Measurements from ENCODE around the gene DLX2. TPM values are rescaled to one million over a fixed set of nuclear protein-coding genes. Genes with fewer than 3 reads are reported as not detected.

DLX2 gene
- total and polyA plus RNA-seq, 2 experiments from 2014 or later: 0.37 to 1.2 TPM

GRCh38 chr2:172137943-172138342 lies 35.2 kb upstream of the DLX2 start:
- H3K27ac ChIP-seq: no peak overlapping the region
- H3K4me2 ChIP-seq: no peak overlapping the region
- no peak for DNase-seq (ENCODE audit: low spot score)
- H3K9me2 ChIP-seq (replicated peaks; ENCODE audit: insufficient read depth): no peaks in the 10 kb centered on the region
- H3K27me3 ChIP-seq: no peaks in the 10 kb centered on the region
- H3K36me3 ChIP-seq (replicated peaks; ENCODE audit: insufficient read depth, low read depth): no peaks in the 10 kb centered on the region
- TF ChIP-seq EZH2phosphoT487 (IDR thresholded peaks at IDR 0.05; ENCODE audit: low read depth, severe bottlenecking, unreplicated experiment) (no peak), CTCF (IDR thresholded peaks at IDR 0.05; ENCODE audit: poor library complexity) (no peak), EZH2 (IDR thresholded peaks at IDR 0.05; ENCODE audit: borderline replicate concordance) (no peak)
- 93% methylated on average over 2 of the region's 2 CpGs for WGBS (ENCODE audit: low lambda C conversion rate, missing lambda C conversion rate)
- H3K9me3 ChIP-seq (ENCODE audit: low read depth): no peaks in the 10 kb centered on the region
- no peaks in the 10 kb centered on the region for H3K79me2 ChIP-seq
- no peaks in the 10 kb centered on the region for H4K20me1 ChIP-seq (ENCODE audit: insufficient read depth, poor library complexity, severe bottlenecking)
- H2AFZ ChIP-seq: no peak overlapping the region
- no peaks in the 10 kb centered on the region for H3K4me1 ChIP-seq (ENCODE audit: insufficient read depth)
- no peak overlapping the region for H3K4me3 ChIP-seq

DNA sequence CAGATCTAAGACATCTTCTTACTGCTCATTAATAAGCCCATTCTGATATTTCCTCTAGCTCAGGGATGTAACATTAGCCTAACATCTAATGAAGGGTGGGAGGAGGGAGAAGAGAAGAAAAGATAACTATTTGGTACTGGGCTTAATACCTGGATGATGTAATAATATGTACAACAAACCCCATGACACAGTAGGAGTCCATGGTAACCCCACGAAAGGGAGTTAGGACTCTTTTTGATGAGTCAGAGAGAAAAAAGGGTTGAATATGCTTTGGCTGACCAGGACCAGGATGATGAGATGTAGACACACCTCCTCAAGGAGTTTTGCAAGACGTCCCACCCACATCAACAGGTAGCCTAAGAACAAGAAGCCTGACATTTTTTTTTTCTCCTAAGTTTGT lies 34.4 kb upstream of the DLX2 start:
- H3K9me2 ChIP-seq (replicated peaks; ENCODE audit: insufficient read depth): no peaks in the 10 kb centered on the region
- TF ChIP-seq EZH2phosphoT487 (IDR thresholded peaks at IDR 0.05; ENCODE audit: low read depth, severe bottlenecking, unreplicated experiment): no peak
- TF ChIP-seq EZH2 (IDR thresholded peaks at IDR 0.05; ENCODE audit: borderline replicate concordance): no peak
- TF ChIP-seq CTCF (IDR thresholded peaks at IDR 0.05; ENCODE audit: poor library complexity): no peak
- 76% methylated on average over 2 of the region's 2 CpGs for whole genome bisulfite sequencing (ENCODE audit: low lambda C conversion rate, missing lambda C conversion rate)
- H4K20me1 ChIP-seq (ENCODE audit: insufficient read depth, poor library complexity, severe bottlenecking): no peaks in the 10 kb centered on the region
- no peak overlapping the region for H2AFZ ChIP-seq
- H3K4me2 ChIP-seq: no peak overlapping the region
- H3K36me3 ChIP-seq (replicated peaks; ENCODE audit: insufficient read depth, low read depth): no peaks in the 10 kb centered on the region
- no peaks in the 10 kb centered on the region for H3K4me1 ChIP-seq (ENCODE audit: insufficient read depth)
- no peak for DNase-seq (ENCODE audit: low spot score)
- no peaks in the 10 kb centered on the region for H3K27me3 ChIP-seq
- no peaks in the 10 kb centered on the region for H3K79me2 ChIP-seq
- no peaks in the 10 kb centered on the region for H3K9me3 ChIP-seq (ENCODE audit: low read depth)
- no peak overlapping the region for H3K4me3 ChIP-seq
- H3K27ac ChIP-seq: no peak overlapping the region

DNA sequence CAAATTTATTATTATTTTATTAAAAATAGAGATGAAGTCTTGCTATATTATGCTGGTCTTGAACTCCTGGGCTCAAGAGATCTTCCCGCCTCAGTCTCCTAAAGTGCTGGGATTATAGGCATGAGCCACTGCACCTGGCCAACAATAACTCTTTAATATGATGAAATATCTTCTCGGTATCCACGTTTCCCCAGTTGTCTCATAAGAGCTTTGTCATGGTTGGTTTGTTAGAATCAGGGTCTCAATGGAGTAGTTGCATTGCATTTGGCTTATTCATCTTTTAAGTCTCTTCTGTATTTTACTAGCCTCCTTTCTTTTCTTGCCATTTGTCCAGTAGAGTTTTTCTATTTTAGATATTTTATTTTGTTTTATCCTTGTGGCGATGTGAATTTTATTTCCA lies 32.7 kb upstream of the DLX2 start:
- no peaks in the 10 kb centered on the region for H3K9me2 ChIP-seq (replicated peaks; ENCODE audit: insufficient read depth)
- H3K27ac ChIP-seq: no peak overlapping the region
- H2AFZ ChIP-seq: no peak overlapping the region
- TF ChIP-seq EZH2phosphoT487 (IDR thresholded peaks at IDR 0.05; ENCODE audit: low read depth, severe bottlenecking, unreplicated experiment) (no peak), CTCF (IDR thresholded peaks at IDR 0.05; ENCODE audit: poor library complexity) (no peak), EZH2 (IDR thresholded peaks at IDR 0.05; ENCODE audit: borderline replicate concordance) (no peak)
- H3K79me2 ChIP-seq: no peaks in the 10 kb centered on the region
- no peaks in the 10 kb centered on the region for H3K4me1 ChIP-seq (ENCODE audit: insufficient read depth)
- WGBS (ENCODE audit: low lambda C conversion rate, missing lambda C conversion rate): 97% methylated on average over 4 of the region's 4 CpGs
- no peaks in the 10 kb centered on the region for H3K36me3 ChIP-seq (replicated peaks; ENCODE audit: insufficient read depth, low read depth)
- H3K9me3 ChIP-seq (ENCODE audit: low read depth): no peaks in the 10 kb centered on the region
- no peaks in the 10 kb centered on the region for H4K20me1 ChIP-seq (ENCODE audit: insufficient read depth, poor library complexity, severe bottlenecking)
- no peaks in the 10 kb centered on the region for H3K27me3 ChIP-seq
- H3K4me2 ChIP-seq: no peak overlapping the region
- H3K4me3 ChIP-seq: no peak overlapping the region
- no peak for DNase-seq (ENCODE audit: low spot score)

DNA sequence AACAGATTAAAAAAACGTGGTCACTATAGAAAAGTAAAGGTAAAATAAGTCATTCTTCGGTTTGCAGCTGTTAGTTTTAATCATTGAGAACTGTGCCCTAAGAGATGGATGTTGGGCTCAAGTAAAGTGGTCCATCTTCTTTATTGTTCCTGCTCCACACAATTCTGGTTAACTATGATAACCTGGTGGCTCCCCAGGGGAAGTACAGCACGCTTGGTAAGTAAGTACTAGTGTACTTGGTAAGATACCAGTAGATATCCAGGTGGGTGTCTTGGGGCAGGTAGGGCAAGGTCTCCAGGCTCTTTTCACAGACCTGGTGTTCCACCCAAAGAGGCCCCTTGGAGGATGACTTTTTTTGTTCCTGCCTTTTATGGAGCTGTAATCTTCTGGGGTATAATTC lies 31.6 kb upstream of the DLX2 start:
- Histone ChIP-seq H3K36me3 (replicated peaks; ENCODE audit: insufficient read depth, low read depth) (no peaks in the 10 kb centered on the region), H3K27me3 (no peaks in the 10 kb centered on the region), H3K4me1 (ENCODE audit: insufficient read depth) (no peaks in the 10 kb centered on the region), H3K27ac (no peak overlapping the region), H2AFZ (no peak overlapping the region), H3K9me3 (ENCODE audit: low read depth) (no peaks in the 10 kb centered on the region), H3K4me3 (no peak overlapping the region), H3K79me2 (no peaks in the 10 kb centered on the region), H3K9me2 (replicated peaks; ENCODE audit: insufficient read depth) (no peaks in the 10 kb centered on the region), H4K20me1 (ENCODE audit: insufficient read depth, poor library complexity, severe bottlenecking) (no peaks in the 10 kb centered on the region), H3K4me2 (no peak overlapping the region)
- WGBS (ENCODE audit: low lambda C conversion rate, missing lambda C conversion rate): 84% methylated on average over 3 of the region's 3 CpGs
- TF ChIP-seq EZH2phosphoT487 (IDR thresholded peaks at IDR 0.05; ENCODE audit: low read depth, severe bottlenecking, unreplicated experiment) (no peak), EZH2 (IDR thresholded peaks at IDR 0.05; ENCODE audit: borderline replicate concordance) (no peak), CTCF (IDR thresholded peaks at IDR 0.05; ENCODE audit: poor library complexity) (no peak)
- DNase-seq (ENCODE audit: low spot score): no peak
